ENCODE results near the gene PLA2G4B. TPM values are rescaled to one million over a fixed set of nuclear protein-coding genes. Genes with fewer than 3 reads are reported as not detected.
"Not testable (repeated sequence)": the region's sequence is repeated elsewhere in the genome, so short reads cannot be mapped to it uniquely, and the experiment has no call there.

PLA2G4B gene
- total and polyA plus RNA-seq, 10 of the 15 experiments (the other 5 are each of a cell fraction or from before 2014, with no cell fraction given): 0.22 to 6.6 (median 2.9) TPM

DNA sequence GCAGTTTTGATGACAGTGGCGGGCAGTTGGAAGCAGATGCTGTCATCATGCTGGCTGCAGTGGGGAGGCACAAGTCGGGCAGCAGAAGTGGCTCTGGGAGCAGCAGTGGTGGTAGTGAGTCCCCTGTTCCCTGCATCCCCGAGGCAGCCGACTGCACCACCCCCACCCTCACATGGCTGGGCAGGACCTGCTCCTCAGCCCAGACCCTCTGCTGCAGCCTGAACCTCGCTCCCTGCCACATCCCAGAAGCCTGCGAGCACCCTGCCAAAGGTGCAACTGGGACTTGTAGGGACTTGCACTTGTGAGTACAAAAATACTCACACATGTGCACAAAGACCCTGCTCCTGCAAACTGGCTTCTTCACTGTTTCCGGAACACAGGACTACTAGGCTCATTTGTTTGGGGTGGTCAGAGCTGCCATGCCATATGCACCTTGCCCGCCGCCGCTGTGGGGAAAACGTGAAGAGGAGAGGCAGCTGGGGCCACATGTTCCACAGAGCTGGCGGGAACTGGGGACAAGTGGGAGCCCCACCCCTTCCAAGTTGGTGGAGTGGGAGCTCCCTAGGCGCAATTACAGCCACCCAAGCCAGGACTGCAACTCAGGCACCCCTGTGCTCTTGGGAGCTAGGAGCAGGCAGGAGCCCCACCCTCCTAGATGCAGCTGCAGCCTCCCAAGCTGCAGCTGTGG, 8.5 kb upstream of the PLA2G4B start:
- SMC1A ChIA-PET (ENCODE audit: uncharacterized antibody, unreplicated experiment): no interaction called here
- H3K27ac ChIP-seq (ENCODE audit: control insufficient read depth, insufficient read depth): no peak overlapping the region
- DNase-seq (ENCODE audit: low read depth, low spot score) (no peak), ATAC-seq (no peak), FAIRE-seq (no peak)
- no peaks in the 10 kb centered on the region for H3K9me3 ChIP-seq (replicated peaks; ENCODE audit: control insufficient read depth, insufficient read depth, low read length)
- intact Hi-C loops (cut with micrococcal nuclease; ENCODE audit: unreplicated experiment) (loop anchor here (5.0 kb wide), 2 partner anchors 72 to 142 kb away; partner anchors contain the start of gene EHD4), in situ Hi-C loops (cut with MboI) (no loop called here)
- WGBS (ENCODE audit: insufficient coverage, insufficient replicate concordance, low lambda C conversion rate, missing lambda C conversion rate): 90% methylated on average over 13 of the region's 13 CpGs
- H3K36me3 ChIP-seq (ENCODE audit: control insufficient read depth in 2 of 2, insufficient read depth in 2 of 2, low read length in 1 of 2): peaks cover 2 to 3% of the 10 kb centered on the region in 2 experiments; a peak in 3 of 4 replicates
- CTCF ChIA-PET: interaction anchor here (1.0 to 2.0 kb wide), 2 partner anchors 75 to 159 kb away, joined by 3 to 4 read pairs; no protein-coding TSS in a partner anchor
- TF ChIP-seq YY1 (IDR thresholded peaks at IDR 0.05; ENCODE audit: low read depth, low read length) (no peak), EED (IDR thresholded peaks at IDR 0.05; ENCODE audit: low read depth) (no peak), CHD4 (IDR thresholded peaks at IDR 0.05) (no peak), NR2C1 (IDR thresholded peaks at IDR 0.05) (no peak), SMAD1 (IDR thresholded peaks at IDR 0.05; ENCODE audit: low read depth, partially characterized antibody) (no peak), CHD1 (IDR thresholded peaks at IDR 0.05; ENCODE audit: low read depth, low read length) (no peak), LARP7 (IDR thresholded peaks at IDR 0.05) (no peak), FOXK2 (IDR thresholded peaks at IDR 0.05) (no peak), ZNF622 (IDR thresholded peaks at IDR 0.05) (no peak), DPF2 (IDR thresholded peaks at IDR 0.05) (no peak)
- TF ChIP-seq, protein P1, sequence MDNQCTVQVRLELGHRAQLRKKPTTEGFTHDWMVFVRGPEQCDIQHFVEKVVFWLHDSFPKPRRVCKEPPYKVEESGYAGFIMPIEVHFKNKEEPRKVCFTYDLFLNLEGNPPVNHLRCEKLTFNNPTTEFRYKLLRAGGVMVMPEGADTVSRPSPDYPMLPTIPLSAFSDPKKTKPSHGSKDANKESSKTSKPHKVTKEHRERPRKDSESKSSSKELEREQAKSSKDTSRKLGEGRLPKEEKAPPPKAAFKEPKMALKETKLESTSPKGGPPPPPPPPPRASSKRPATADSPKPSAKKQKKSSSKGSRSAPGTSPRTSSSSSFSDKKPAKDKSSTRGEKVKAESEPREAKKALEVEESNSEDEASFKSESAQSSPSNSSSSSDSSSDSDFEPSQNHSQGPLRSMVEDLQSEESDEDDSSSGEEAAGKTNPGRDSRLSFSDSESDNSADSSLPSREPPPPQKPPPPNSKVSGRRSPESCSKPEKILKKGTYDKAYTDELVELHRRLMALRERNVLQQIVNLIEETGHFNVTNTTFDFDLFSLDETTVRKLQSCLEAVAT (IDR thresholded peaks at IDR 0.05): no peak
- no peak overlapping the region for H2AFZ ChIP-seq (ENCODE audit: control insufficient read depth, low read depth, low read length)
- H3K4me2 ChIP-seq (ENCODE audit: control insufficient read depth, insufficient read depth): no peak overlapping the region
- POLR2A ChIA-PET: no interaction called here
- H3K4me3 ChIP-seq: no peak overlapping the region
- no peaks in the 10 kb centered on the region for H3K27me3 ChIP-seq (replicated peaks in 1 of 2; ENCODE audit: control insufficient read depth in 2 of 2, insufficient read depth in 2 of 2, low read length in 1 of 2)
- RAD21 ChIA-PET (ENCODE audit: unreplicated experiment): no interaction called here
- H4K20me1 ChIP-seq (ENCODE audit: control insufficient read depth, insufficient read depth): no peaks in the 10 kb centered on the region; the same call in 1 of the 2 replicates
- H3K79me2 ChIP-seq (ENCODE audit: control insufficient read depth, insufficient read depth, low read length): no peaks in the 10 kb centered on the region
- H3K4me1 ChIP-seq (ENCODE audit: control insufficient read depth, insufficient read depth, low read length): no peaks in the 10 kb centered on the region
- BruUV-seq (replicated peaks): no TSS peak
- H3K9ac ChIP-seq (ENCODE audit: control insufficient read depth, insufficient read depth, low read length): no peak overlapping the region

DNA sequence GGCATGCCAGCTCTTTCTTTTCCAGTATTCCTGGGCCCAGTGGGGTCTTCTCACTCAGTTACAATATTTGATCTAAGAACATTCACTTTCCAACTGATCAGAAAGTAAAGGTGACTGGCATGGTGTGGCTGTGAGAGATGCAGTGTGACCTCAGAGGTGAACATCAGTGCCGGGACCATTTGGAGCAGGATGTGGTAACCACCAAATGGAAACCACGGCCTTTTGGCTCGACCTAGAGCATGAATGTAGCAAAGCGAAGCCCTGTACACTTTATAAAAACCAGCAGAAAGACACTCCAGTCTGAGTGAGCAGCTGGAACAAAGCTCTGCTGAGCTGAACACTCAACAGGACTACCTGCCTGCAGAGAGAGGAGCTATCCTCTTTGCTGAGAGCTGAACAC, 7.4 kb upstream of the PLA2G4B start:
- H3K4me3 ChIP-seq; intact Hi-C loops (cut with micrococcal nuclease; ENCODE audit: unreplicated experiment); H3K79me2 ChIP-seq (ENCODE audit: control insufficient read depth, insufficient read depth, low read length); H4K20me1 ChIP-seq (ENCODE audit: control insufficient read depth, insufficient read depth); DNase-seq (ENCODE audit: low read depth, low spot score); H2AFZ ChIP-seq (ENCODE audit: control insufficient read depth, low read depth, low read length); in situ Hi-C loops (cut with MboI); H3K4me1 ChIP-seq (ENCODE audit: control insufficient read depth, insufficient read depth, low read length); H3K9me3 ChIP-seq (replicated peaks; ENCODE audit: control insufficient read depth, insufficient read depth, low read length); POLR2A ChIA-PET; H3K4me2 ChIP-seq (ENCODE audit: control insufficient read depth, insufficient read depth); H3K27ac ChIP-seq (ENCODE audit: control insufficient read depth, insufficient read depth); H3K27me3 ChIP-seq (replicated peaks in 1 of 2; ENCODE audit: control insufficient read depth in 2 of 2, insufficient read depth in 2 of 2, low read length in 1 of 2); SMC1A ChIA-PET (ENCODE audit: uncharacterized antibody, unreplicated experiment); H3K9ac ChIP-seq (ENCODE audit: control insufficient read depth, insufficient read depth, low read length); ATAC-seq; H3K36me3 ChIP-seq (ENCODE audit: control insufficient read depth in 2 of 2, insufficient read depth in 2 of 2, low read length in 1 of 2); FAIRE-seq; BruUV-seq (replicated peaks): not testable (repeated sequence)
- WGBS (ENCODE audit: insufficient coverage, insufficient replicate concordance, low lambda C conversion rate, missing lambda C conversion rate): 45% methylated on average over 4 of the region's 4 CpGs
- ChIA-PET RAD21 (ENCODE audit: unreplicated experiment) (interaction anchor here (0.8 to 1.2 kb wide), 3 partner anchors 10 to 73 kb away, joined by 3 to 4 read pairs (median 4); no protein-coding TSS in a partner anchor), CTCF (interaction anchor here (0.6 to 2.0 kb wide), 6 partner anchors 19 to 1243 kb away, joined by 3 to 8 read pairs (median 4); partner anchors contain the start of gene MAPKBP1)

Measured in GM12878 (cell line).